Measurements from ENCODE around the gene FUT7.
A peak's percentile ranks its signal among the peaks of the same experiment; 100 is the strongest.
"Not testable (repeated sequence)": the region's sequence is repeated elsewhere in the genome, so short reads cannot be mapped to it uniquely, and the experiment has no call there.

The FUT7 gene

DNA sequence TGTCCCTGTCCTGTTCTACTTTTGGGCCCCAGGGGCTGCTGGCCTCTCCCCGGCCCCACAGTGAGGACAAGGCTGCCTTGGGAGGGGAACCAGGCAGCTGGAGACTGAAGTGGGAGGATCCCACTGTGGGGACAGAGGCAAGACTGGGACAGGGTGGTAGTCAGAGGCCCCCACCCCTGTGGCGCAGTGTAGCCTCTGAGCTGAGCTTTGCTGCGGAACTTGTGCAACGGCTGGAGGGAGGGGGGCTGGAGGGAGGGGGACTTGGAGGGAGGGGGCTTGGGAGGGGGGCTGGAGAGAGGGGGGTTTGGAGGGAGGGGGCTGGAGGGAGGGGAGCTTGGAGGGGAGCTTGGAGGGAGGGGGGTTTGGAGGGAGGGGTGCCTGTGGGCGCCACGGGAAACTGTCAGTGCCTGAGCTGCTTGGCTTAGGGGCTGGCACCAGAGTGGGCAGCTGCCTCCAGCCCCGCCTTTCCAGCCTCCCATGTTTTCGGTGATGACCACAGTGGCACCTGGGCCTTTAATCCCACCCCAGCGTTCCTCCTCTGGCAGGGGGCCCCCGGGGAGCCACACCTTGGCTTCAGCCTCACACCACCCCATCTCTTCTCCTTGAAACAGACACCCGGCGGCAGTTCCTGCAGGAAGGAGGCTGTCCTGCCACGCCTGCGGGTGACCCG lies 2.3 kb upstream of the FUT7 start:
- no peak for DNase-seq (ENCODE audit: low read depth in 2 of 2, low spot score in 1 of 2)

- DNase-seq (ENCODE audit: low read depth in 2 of 2, low spot score in 1 of 2) = not testable (repeated sequence)
Observed at GRCh38 chr9:137033481-137033880, 1.6 kb upstream of the FUT7 start.

- no peak for DNase-seq (ENCODE audit: low read depth in 2 of 2, low spot score in 1 of 2)
Observed at GRCh38 chr9:137032858-137033257, 970 bp upstream of the FUT7 start.

GRCh38 chr9:137030538-137031527 lies 1.1 kb downstream of the FUT7 start:
- no peak for DNase-seq (ENCODE audit: low read depth in 2 of 2, low spot score in 1 of 2)

DNA sequence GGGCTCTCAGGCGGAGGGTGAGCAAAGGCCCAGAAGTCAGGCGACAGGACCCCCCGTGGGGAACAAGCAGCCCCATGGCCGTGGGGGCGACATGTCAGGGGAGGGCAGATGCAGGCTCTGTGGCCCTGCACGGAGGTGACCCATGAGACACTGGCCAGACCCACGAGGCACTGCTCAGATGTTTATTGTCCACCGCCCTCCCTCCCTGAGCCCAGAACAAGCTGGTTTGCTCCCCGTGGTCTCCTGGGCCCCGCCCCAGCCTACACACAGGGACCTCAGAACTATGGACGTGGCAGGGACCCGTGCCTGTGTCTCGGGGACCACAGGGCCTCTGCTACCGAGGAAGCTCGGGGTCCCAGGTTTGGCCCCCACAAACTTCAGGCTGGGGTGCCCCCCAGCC lies 1.9 kb downstream of the FUT7 start:
- DNase-seq (ENCODE audit: low read depth in 2 of 2, low spot score in 1 of 2) = no peak

- peak; percentile 40 to 54 for DNase-seq (ENCODE audit: low read depth in 2 of 2, low spot score in 1 of 2)
Observed at GRCh38 chr9:137029058-137029936, 2.6 kb downstream of the FUT7 start.

- peak in 1 of 2 donors; percentile 36 for DNase-seq (ENCODE audit: low read depth in 2 of 2, low spot score in 1 of 2)
Observed at GRCh38 chr9:137028263-137029057, 3.4 kb downstream of the FUT7 start.

DNA sequence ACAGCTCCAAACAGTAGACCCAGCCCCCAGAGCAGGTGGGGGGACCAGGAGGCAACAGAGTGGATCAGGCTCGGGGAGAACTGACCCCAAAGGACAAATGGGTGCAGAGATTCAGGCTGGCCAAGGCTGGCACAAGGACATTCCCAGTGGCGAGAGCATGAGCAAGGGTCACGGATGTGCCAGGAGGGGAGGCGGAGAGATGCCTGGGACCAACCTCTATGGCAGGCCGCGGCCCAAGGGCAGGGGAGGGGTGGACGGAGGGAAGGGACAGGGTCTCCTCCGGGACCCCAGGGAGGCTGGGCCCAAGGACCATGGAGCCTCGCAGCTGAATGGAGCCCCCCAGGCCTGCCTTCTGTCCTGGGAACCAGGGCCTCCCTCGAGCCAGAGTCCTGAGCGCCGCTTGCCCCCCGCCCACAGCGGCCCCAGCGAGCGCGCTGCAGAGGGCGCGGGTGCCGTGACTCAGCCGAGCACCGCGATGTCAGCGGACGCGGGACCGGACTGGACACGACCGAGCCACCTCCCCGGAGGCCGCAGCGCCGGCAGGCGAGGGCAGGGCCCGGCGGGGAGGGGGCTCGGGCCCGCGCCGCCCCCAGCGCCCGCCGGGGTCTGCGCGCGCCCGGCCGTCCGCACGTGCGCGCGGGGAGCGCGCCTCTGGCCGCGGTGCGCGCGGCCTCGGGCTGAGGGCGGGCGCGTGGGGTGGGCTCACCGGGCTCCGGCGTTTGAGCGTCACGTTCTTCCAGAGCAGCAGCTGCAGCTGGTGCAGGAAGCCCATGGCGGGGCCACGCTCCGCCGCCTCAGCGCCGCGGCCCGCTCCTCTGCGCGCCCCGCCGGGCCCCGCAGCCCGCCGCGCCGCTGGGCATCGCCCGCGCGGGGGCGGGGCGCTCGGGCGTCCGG lies 4.3 kb downstream of the FUT7 start, which contains the start of gene ABCA2:
Gene ABCA2 (minus strand): TSS at position 869 of the 894 bp plus-strand sequence. CDS start 97 bp downstream, at position 772.
- DNase-seq (ENCODE audit: low read depth in 2 of 2, low spot score in 1 of 2) = no peak

GRCh38 chr9:137026828-137027227 lies 5.1 kb downstream of the FUT7 start:
- DNase-seq (ENCODE audit: low read depth in 2 of 2, low spot score in 1 of 2) = no peak

- no peak for DNase-seq (ENCODE audit: low read depth in 2 of 2, low spot score in 1 of 2)
Observed at GRCh38 chr9:137026384-137026783, 5.5 kb downstream of the FUT7 start.

DNA sequence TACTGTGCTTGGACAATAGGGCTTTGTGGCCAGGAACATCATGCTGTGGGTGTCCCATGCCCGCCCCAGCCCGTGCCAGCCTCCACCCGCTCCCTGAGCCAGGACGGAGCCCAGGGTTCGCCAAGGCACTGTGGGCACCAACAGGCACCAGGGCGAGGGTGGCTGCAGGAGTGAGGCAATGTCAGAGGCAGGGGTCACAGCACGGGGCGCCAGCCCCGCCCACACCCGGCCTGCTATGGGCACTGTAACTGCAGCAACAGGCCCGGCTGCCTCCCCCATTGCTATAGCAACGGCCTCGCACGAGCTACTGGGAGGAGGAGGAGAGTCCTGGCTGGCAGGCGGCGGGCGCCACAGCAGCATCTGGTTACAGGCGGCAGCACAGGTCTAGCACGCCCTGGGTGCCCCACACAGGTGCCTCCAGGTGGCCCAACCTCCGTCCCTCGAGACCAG lies 6.3 kb downstream of the FUT7 start:
- DNase-seq (ENCODE audit: low read depth in 2 of 2, low spot score in 1 of 2) = no peak

DNA sequence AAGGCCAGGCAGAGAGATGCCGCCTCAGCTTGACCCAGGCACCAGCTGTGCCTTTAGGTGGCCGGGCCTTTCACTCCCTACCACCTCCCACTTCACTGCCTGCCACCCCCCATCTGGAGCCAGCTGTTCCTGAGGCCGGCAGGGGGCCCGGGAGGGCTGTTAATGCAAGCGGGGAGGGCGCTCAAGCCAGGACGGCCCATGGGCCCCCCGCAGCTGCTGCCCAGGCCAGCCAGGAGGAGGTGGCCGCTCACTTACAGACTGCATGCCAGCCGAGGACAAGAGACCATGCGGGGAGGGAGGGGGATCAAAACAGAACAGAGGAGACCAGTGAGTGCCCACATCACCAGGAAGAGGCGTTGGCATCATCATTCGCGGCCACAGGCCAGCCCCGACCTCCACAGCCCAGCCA lies 8.3 kb downstream of the FUT7 start:
- DNase-seq (ENCODE audit: low read depth in 2 of 2, low spot score in 1 of 2) = no peak

- no peak for DNase-seq (ENCODE audit: low read depth in 2 of 2, low spot score in 1 of 2)
Observed at GRCh38 chr9:137023157-137023556, 8.7 kb downstream of the FUT7 start.

DNA sequence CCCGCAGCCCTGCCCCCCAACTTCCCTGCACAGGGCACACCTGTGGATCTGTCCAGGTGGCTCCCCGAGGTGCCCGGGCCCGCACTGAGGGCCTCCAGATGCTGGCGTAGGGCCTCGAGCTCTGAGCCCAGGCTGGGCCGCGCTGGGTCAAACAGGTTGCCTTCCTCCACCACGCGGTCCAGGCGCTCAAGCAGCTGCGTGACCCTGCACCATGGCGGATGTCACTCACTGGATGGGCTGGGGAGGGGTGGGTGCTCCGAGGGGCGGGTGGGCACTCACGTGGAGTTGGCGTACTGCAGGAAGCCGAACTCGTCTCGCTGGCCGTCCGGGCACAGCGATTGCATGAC lies 9.3 kb downstream of the FUT7 start:
- no peak for DNase-seq (ENCODE audit: low read depth in 2 of 2, low spot score in 1 of 2)

GRCh38 chr9:137021979-137022661 lies 9.8 kb downstream of the FUT7 start:
- peak in 1 of 2 donors; percentile 48 for DNase-seq (ENCODE audit: low read depth in 2 of 2, low spot score in 1 of 2)

DNA sequence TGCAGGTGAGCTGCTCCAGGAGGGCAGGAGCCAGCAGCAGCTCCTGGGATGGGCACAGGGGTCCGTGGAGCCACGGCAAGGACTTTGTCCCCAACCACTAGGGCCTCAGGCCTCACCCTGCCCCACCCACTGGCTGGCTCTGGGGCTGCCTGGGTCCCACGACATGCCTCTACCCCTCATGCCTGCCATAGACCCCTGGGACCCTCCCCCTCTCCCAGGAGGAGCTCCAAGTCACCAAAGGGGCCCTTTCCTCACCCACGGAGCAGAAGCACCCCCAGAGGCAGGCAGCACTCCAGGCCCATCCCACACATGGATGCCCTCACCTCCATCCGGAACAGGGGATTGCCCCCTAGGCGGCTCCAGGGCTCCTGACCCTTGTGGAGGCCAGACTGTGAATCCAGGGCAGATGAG lies 10.3 kb downstream of the FUT7 start:
- DNase-seq (ENCODE audit: low read depth in 2 of 2, low spot score in 1 of 2) = no peak

DNA sequence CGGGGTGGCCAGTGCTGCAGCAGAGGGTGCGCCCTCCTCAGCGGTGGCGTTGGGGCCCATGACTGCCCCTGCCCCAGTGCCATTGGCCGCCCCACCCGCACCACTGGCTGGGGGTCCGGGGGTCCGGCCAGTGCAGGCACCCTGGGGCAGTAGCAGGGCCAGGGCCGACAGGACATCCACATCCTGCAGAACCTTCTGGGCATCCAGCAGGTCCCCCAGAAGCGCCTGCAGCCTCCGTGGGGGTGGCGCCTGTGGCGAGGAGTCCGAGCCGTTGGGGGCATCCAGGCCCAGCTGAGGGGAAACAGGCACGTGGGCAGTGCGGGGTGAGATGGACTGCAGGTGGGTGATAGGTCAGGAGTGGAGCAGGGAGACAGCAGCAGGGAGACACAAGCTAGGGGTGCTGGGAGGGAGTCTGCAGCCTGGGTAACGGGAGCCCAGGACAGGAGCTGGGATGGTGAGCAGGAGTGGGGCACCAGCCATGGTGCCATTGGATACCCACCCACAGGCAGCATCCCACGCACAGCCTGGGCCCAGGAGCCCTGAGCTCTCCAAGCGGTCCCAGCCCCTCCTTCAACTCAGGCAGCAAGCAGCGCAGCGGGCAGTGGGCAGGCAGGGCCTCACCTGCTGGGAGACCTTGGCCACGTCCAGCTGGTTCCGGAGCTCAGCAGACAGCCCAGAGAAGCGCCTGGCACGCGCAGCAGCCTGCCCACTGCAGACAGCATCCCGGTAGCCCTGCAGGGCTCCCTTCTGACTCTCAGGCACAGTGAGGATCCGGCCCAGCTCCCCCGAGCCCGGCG lies 10.9 kb downstream of the FUT7 start:
- no peak for DNase-seq (ENCODE audit: low read depth in 2 of 2, low spot score in 1 of 2)

All from stimulated activated CD8-positive, alpha-beta memory T cell treated with anti-CD3 and anti-CD28 coated beads, Interleukin-4, amount 100 ng/mL, for 1 hour (primary cell).